PC-3 (cell line): Measurements from ENCODE around the gene SNX22. TPM values are rescaled to one million over a fixed set of nuclear protein-coding genes. Genes with fewer than 3 reads are reported as not detected.

Source experiments
- ATAC-seq: fragments of 200-7000 bp; cut with Tn5 transposase; 2 replicates; pipeline ENCODE4 v1.9.1; 2020; ENCODE audit warnings: mild to moderate bottlenecking, moderate library complexity
- Bru-seq: library from RNA; stranded (reverse); fragments of 400-500 nt; gene quantifications from one replicate; lab custom pipeline; 2021; lab: Mats Ljungman, UMichigan
- BruChase-seq, 2 experiments: library from RNA; stranded (reverse); fragments of 400-500 nt; gene quantifications; one replicate each; lab custom pipeline; 2021; lab: Mats Ljungman, UMichigan
- BruUV-seq: library from RNA; stranded (reverse); fragments of 400-500 nt; replicated peaks from 2 replicates; lab custom pipeline; 2021; lab: Mats Ljungman, UMichigan
- CTCF ChIA-PET: fragments of 300-600 bp; sonication (Branson Sonifier 250); formaldehyde crosslinking; loops from one replicate; lab custom pipeline; 2022; ENCODE audit warnings: antibody characterized with exemption; lab: Charles Lee
- POLR2A ChIA-PET: fragments of 300-600 bp; sonication (Branson Sonifier 250); formaldehyde crosslinking; loops from one replicate; lab custom pipeline; 2022; ENCODE audit warnings: antibody characterized with exemption; ENCODE audit not compliant: unreplicated experiment; lab: Charles Lee
- DNase-seq: peaks from one replicate; pipeline ENCODE4 v3.0.0-alpha.2; 2015
- H2AFZ ChIP-seq: fragments of 300-600 bp; sonication (generic); 2 replicates; pipeline ENCODE4 v1.6.0; 2016; ENCODE audit warnings: antibody characterized with exemption, low read length
- H3F3A ChIP-seq: fragments of 300-600 bp; sonication (generic); one replicate; pipeline ENCODE4 v1.6.0; 2017; ENCODE audit warnings: antibody characterized with exemption, low read length, control low read depth, mild to moderate bottlenecking; ENCODE audit not compliant: unreplicated experiment
- H3K27ac ChIP-seq: fragments of 300-600 bp; sonication (generic); 2 replicates; pipeline ENCODE4 v1.5.1; 2016; ENCODE audit warnings: mild to moderate bottlenecking, low read length
- H3K27me3 ChIP-seq: fragments of 300-600 bp; sonication (generic); 2 replicates; pipeline ENCODE4 v1.6.1; 2016; ENCODE audit warnings: low read length, mixed read lengths
- H3K36me3 ChIP-seq: fragments of 300-600 bp; sonication (generic); 2 replicates; pipeline ENCODE4 v1.6.1; 2016; ENCODE audit warnings: low read depth, mixed run types, low read length, mixed read lengths
- H3K4me1 ChIP-seq: fragments of 300-600 bp; sonication (generic); 2 replicates; pipeline ENCODE4 v1.5.1; 2016; ENCODE audit warnings: low read length; ENCODE audit not compliant: insufficient read depth
- H3K4me2 ChIP-seq: fragments of 300-600 bp; sonication (generic); 2 replicates; pipeline ENCODE4 v1.6.0; 2016; ENCODE audit warnings: low read length
- H3K4me3 ChIP-seq: fragments of 300-600 bp; sonication (generic); 2 replicates; pipeline ENCODE4 v1.5.1; 2016; ENCODE audit warnings: mild to moderate bottlenecking, low read length, mixed read lengths
- H3K79me2 ChIP-seq: fragments of 300-600 bp; sonication (generic); 2 replicates; pipeline ENCODE4 v1.6.1; 2017; ENCODE audit warnings: low read length, mixed read lengths
- H3K9ac ChIP-seq: fragments of 300-600 bp; sonication (generic); 2 replicates; pipeline ENCODE4 v1.6.0; 2016; ENCODE audit warnings: mild to moderate bottlenecking, low read length
- H3K9me2 ChIP-seq: fragments of 300-600 bp; sonication (generic); replicated peaks from 2 replicates; pipeline ENCODE4 v1.6.1; 2016; ENCODE audit warnings: mixed run types, low read length, mixed read lengths
- H3K9me3 ChIP-seq: fragments of 300-600 bp; sonication (generic); 2 replicates; pipeline ENCODE4 v1.6.1; 2016; ENCODE audit warnings: low read length, mixed read lengths
- H4K20me1 ChIP-seq: fragments of 300-600 bp; sonication (generic); 2 replicates; pipeline ENCODE4 v1.6.1; 2016; ENCODE audit warnings: low read length, mixed read lengths
- CTCF ChIP-seq: fragments of 300-600 bp; sonication (generic); conservative IDR thresholded peaks from 2 replicates; pipeline ENCODE4 v1.5.1; 2017; ENCODE audit warnings: antibody characterized with exemption, low read depth, mild to moderate bottlenecking, low read length
- EZH2 ChIP-seq: fragments of 300-600 bp; sonication (generic); IDR thresholded peaks from one replicate; pipeline ENCODE4 v1.6.1; 2017; ENCODE audit warnings: antibody characterized with exemption, mild to moderate bottlenecking, low read length; ENCODE audit not compliant: unreplicated experiment
- EZH2phosphoT487 ChIP-seq: fragments of 300-600 bp; sonication (generic); IDR thresholded peaks from 2 replicates; pipeline ENCODE4 v1.6.1; 2018; ENCODE audit warnings: mild to moderate bottlenecking, antibody characterized with exemption, low read length, borderline replicate concordance
- intact Hi-C: fragments of 100-400 bp; cut with micrococcal nuclease; formaldehyde crosslinking; loops from 2 replicates; pipeline ENCODE4 v1.9.0; 2023
- long read RNA-seq: library from polyadenylated mRNA; unstranded; transcript quantifications from one replicate; pipeline ENCODE4 v2.0.0, GENCODE V29; 2021; ENCODE audit not compliant: unreplicated experiment
- total RNA-seq: library from RNA; depleted of rRNA; stranded (reverse); fragments of >200 nt; gene quantifications from 2 replicates; pipeline ENCODE4 v1.2.3, GENCODE V29; 2014; rRNA removed

Gene SNX22
- 0.77 TPM in 1 of 2 replicates, not detected in the other for total RNA-seq
- percentile 15 among the genes with signal in this experiment for Bru-seq, nascent RNA
- percentile 14 among the genes with signal in this experiment for BruChase-seq, experiment 1, labeled RNA remaining after a 6-hour chase
- BruChase-seq, experiment 2, labeled RNA remaining after a 2-hour chase: percentile 25 among the genes with signal in this experiment
- long read RNA-seq, partial matches to known transcripts: 0 of 1 reads
- long read RNA-seq, other reads (novel, unspliced or antisense): 1 of 1 reads

DNA sequence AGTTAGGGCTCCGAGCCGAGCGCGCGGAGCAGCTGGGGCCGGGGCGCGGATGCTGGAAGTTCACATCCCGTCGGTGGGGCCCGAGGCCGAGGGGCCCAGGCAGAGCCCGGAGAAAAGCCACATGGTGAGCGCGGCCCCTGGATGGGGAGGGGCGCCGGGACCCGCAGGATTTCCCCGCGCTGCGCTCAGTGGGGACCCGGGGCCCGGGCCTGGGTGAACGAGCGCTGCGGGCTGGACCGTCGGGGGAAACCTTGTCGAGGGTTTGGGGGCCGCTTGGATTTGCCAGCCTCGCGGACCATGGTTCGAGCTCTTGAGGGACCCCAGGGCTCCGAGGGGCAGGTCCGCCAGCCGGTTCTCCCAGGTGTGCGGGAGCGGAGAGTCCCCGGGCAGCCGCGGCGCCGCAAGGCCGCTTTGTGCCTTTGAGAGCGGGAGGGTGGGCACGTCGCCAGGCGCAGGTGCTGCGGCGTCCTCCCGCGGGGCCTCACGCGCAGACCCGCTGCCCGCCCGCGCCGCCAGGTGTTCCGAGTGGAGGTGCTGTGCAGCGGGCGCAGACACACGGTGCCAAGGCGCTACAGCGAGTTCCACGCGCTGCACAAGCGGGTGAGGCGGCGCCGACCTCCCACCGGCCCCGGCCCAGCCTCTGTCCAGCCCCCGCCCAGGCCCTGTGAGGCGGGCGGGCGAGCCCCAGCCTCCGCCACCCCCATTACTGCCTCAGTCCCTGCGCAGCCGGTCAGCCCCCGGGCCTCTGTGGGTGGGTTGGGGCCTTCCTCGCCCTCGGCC, at the start of gene SNX22:
Gene SNX22, plus strand, starts transcription at position 5 of the 780 bp plus-strand sequence. Its CDS starts 45 bp downstream, at position 50.
- 0 out of 2 replicates have a peak, but pooled peaks have one; percentile 1 for ATAC-seq
- no TSS peak for BruUV-seq
- Histone ChIP-seq H2AFZ (peak within 1 kb of the TSS; percentile 73), H3K27ac (no peak within 1 kb of the TSS), H3K36me3 (peaks cover 6% of the 10 kb centered on the region), H4K20me1 (no peaks in the 10 kb centered on the region), H3K79me2 (no peaks in the 10 kb centered on the region), H3K27me3 (peaks cover 10% of the 10 kb centered on the region), H3F3A (no peaks in the 10 kb centered on the region), H3K4me2 (peak within 1 kb of the TSS; percentile 86), H3K9me3 (no peaks in the 10 kb centered on the region), H3K4me1 (no peaks in the 10 kb centered on the region; the same call in 1 of the 2 replicates), H3K9me2 (no peaks in the 10 kb centered on the region), H3K9ac (no peak within 1 kb of the TSS), H3K4me3 (peak within 1 kb of the TSS; percentile 62)
- TF ChIP-seq EZH2: no peak
- TF ChIP-seq CTCF: no peak
- TF ChIP-seq EZH2phosphoT487: no peak
- intact Hi-C loops: loop anchor here (5.0 kb wide), 1 partner anchor 55 kb away; the partner anchor contains the start of gene SNX1
- ChIA-PET CTCF (no interaction called here), POLR2A (interaction anchor here (0.6 kb wide), 1 partner anchor 414 kb away, joined by 3 read pairs; no protein-coding TSS in a partner anchor)
- DNase-seq: no peak

DNA sequence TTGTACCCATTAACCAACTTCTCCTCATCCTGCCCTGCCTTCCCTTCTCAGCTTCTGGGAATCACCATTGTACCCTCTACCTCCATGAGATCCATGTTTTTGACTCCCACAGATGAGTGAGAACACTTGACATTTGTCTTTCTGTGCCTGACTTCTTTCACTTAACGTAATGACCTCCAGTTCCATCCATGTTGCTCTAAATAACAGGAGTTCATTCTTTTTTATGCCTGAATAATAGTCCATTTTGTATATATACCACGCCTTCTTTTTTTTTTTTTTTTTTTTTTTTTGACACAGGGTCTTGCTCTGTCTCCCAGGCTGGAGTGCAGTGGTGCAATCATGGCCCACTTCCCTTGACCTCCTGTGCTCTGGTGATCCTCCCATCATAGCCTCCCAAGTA, 49.0 kb upstream of the SNX22 start:
- Histone ChIP-seq H3K9me3 (no peaks in the 10 kb centered on the region), H4K20me1 (peaks cover 10% of the 10 kb centered on the region; the same call in 1 of the 2 replicates), H3F3A (no peaks in the 10 kb centered on the region), H3K9me2 (no peaks in the 10 kb centered on the region), H3K9ac (no peak overlapping the region), H3K4me3 (no peak overlapping the region), H3K36me3 (0 out of 2 replicates have a peak, but pooled peaks cover 3% of the 10 kb centered on the region), H3K27me3 (no peaks in the 10 kb centered on the region), H3K27ac (no peak overlapping the region), H2AFZ (no peak overlapping the region), H3K4me1 (peaks cover 5% of the 10 kb centered on the region), H3K4me2 (no peak overlapping the region), H3K79me2 (peaks cover 94% of the 10 kb centered on the region)
- no peak for DNase-seq
- ChIA-PET POLR2A (no interaction called here), CTCF (no interaction called here)
- intact Hi-C loops: no loop called here
- TF ChIP-seq CTCF (no peak), EZH2 (no peak)
- no TSS peak for BruUV-seq
- no peak for ATAC-seq
